GM19240 (cell line): Measurements from ENCODE around the gene KRT75.

ENCODE experiments used
- DNase-seq: peaks from one replicate; pipeline ENCODE4 v3.0.0; 2011; ENCODE audit warnings: low spot score; ENCODE audit not compliant: insufficient read length

KRT75 gene

GRCh38 chr12:52440821-52441319, 6.7 kb upstream of the KRT75 start:
- no peak for DNase-seq

- DNase-seq, result no peak
Measured at GRCh38 chr12:52439845-52440244, 5.7 kb upstream of the KRT75 start.

GRCh38 chr12:52439420-52439819, 5.2 kb upstream of the KRT75 start:
- DNase-seq, result no peak

GRCh38 chr12:52438305-52439301, 4.4 kb upstream of the KRT75 start:
- DNase-seq, result no peak

- no peak for DNase-seq
Measured at GRCh38 chr12:52437508-52437907, 3.3 kb upstream of the KRT75 start.

DNA sequence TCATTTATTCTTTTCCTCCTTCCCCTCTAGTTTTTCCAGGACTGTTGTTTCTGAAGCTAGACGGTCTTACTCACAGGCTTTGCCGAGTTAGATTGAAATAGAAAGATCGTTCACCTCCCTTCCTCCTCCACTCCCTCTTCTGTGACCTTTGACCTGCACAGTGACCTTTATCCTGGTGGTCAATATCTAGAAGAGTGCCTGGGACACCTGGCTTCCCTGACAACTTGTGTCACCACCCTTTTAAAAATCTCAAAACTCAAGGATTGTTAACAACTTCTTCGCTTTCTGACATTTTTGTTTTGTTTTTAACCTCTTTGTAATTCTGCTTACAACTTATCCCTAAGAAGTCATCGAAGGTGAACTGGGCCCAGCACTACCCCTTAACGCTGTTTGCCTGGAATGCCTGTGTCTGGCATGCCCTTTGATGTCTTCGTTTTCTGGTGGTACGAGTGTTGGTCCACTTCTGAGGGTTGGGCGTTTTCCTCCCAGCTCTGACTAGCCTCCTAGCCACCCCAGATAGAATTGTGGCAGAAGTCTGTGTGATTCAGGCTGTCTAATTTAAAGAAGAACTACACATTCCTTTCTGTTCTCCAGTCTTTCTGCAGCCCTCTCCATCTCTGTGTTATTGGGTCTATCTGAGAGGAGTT, 2.8 kb upstream of the KRT75 start:
- DNase-seq, result no peak

- no peak for DNase-seq
Measured at GRCh38 chr12:52436000-52436827, 2.0 kb upstream of the KRT75 start.

GRCh38 chr12:52435659-52435999, 1.5 kb upstream of the KRT75 start:
- DNase-seq, result no peak

GRCh38 chr12:52434760-52435530, 774 bp upstream of the KRT75 start:
- DNase-seq, result no peak

DNA sequence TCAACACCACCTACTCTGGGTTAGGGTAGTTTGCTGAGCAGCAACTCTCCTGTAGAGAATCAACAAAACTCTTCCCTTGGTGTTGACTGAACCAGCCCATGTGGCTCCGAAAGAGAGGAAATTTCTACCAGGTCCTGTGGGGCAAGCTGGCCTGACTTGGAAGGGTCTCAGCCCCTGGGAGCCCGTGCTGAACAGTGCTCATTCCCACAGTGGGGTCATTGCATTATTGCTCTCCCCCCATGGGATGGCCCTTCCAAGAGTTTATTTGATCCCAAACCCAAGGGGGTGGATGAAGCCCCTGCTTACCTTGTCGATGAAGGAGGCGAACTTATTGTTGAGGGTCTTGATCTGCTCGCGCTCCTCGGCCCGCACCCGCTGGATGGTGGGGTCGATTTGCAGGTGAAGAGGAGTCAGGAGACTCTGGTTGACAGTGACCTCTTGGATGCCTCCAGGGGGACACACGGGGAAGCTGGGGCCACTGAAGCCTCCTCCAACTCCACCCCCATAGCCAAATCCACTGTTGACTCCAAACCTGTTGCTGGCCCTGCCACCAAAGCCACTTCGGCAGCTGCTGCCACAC, 580 bp downstream of the KRT75 start:
- no peak for DNase-seq

- no peak for DNase-seq
Measured at GRCh38 chr12:52432559-52433207, 1.5 kb downstream of the KRT75 start.

- no peak for DNase-seq
Measured at GRCh38 chr12:52428121-52428520, 6.0 kb downstream of the KRT75 start.

GRCh38 chr12:52427083-52427482, 7.1 kb downstream of the KRT75 start:
- no peak for DNase-seq

- no peak for DNase-seq
Measured at GRCh38 chr12:52426034-52426433, 8.1 kb downstream of the KRT75 start.

GRCh38 chr12:52425466-52425865, 8.7 kb downstream of the KRT75 start:
- no peak for DNase-seq

DNA sequence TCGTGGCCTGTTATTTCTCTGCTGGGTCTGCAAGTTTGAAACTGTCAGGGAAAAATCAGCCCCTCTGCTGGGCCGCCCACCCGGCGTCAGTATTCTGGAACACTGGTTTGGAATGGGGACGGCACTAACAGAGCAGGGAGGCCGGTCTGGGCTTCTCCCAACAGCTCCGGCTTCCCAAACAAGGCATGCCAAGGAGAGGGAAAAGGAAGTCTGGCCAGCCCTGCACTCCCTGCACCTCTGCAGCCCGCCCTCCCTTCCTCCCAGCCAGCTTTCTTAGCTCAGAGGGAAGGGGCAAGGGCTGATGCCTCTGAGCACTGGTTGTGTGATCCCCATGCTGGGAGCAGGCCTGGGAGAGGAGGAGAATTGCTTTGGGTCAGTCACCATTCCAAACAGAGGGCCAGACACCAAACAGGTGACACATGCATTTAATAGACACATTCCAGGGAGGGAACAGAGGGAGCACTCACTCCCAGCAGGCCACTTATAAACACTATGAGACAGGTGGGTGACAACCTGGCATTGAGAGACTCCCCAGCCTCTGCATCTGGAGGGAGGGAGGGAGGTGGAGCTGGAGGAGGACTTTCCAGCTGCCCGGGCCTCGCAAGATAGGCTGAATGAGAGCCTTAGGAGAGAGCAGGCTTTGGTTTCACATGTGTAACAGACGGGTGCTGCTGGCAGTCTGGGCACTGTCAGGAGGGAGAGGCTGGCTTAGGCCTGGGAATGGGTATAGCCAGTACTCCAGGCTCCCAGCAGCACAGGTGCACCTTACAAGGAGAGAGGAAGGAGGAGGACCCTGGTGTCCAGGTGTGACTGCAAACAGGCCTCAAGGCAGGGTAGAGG, 10.3 kb downstream of the KRT75 start:
- no peak for DNase-seq

DNA sequence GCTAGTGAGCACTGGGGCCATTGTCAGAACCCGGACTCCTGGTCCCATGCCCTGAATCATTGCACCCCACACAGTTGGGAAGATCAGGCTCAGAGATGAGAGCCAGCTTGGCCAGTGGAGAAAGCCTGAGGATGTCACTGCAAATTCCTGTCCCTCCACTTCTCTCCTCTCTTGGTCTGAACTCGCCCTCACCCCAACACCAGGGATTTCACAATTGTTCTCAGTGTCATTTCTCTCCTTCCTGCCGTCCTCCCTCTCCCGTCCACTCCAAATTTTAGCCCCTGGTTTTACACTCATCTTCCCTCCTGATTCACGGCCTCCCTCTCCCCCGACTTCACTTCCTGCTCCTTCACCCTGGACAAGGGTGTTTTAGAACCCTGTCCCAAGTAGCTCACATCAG, 11.1 kb downstream of the KRT75 start:
- no peak for DNase-seq

GRCh38 chr12:52419656-52420055, 14.5 kb downstream of the KRT75 start:
- DNase-seq, result no peak

GRCh38 chr12:52418576-52419110, 15.5 kb downstream of the KRT75 start:
- no peak for DNase-seq
